Measurements from ENCODE around the gene SURF1. TPM values are rescaled to one million over a fixed set of nuclear protein-coding genes. Genes with fewer than 3 reads are reported as not detected.
"Not testable (repeated sequence)": the region's sequence is repeated elsewhere in the genome, so short reads cannot be mapped to it uniquely, and the experiment has no call there.

SURF1 gene
- total RNA-seq, 4 donors from 2014 or later: 35.0 to 59.4 (median 41.6) TPM

- Histone ChIP-seq H3K9me3 (no peaks in the 10 kb centered on the region), H3K4me1 (no peaks in the 10 kb centered on the region), H3K27ac (no peak overlapping the region), H3K4me3 (no peak overlapping the region), H3K36me3 (peaks cover 0 to 18% (median 0%) of the 10 kb centered on the region in 3 donors), H3K27me3 (peaks cover 0 to 21% of the 10 kb centered on the region in 2 donors)
- no peak for DNase-seq (ENCODE audit: low spot score in 2 of 2)
- no peak for TF ChIP-seq CTCF (IDR thresholded peaks at IDR 0.05)
- no peak for TF ChIP-seq EP300 (IDR thresholded peaks at IDR 0.05)
- no peak for TF ChIP-seq POLR2A (IDR thresholded peaks at IDR 0.05)
- 24 to 26% methylated on average over 13 to 14 of the region's 14 CpGs for WGBS, 2 donors
Observed at GRCh38 chr9:133396952-133397351, 40.7 kb upstream of the SURF1 start.

GRCh38 chr9:133394687-133395271 is 38.5 kb upstream of the SURF1 start:
- Histone ChIP-seq H3K27ac (no peak overlapping the region), H3K36me3 (no peaks in the 10 kb centered on the region), H3K4me3 (no peak overlapping the region), H3K4me1 (no peaks in the 10 kb centered on the region), H3K9me3 (no peaks in the 10 kb centered on the region), H3K27me3 (peaks cover 0 to 27% of the 10 kb centered on the region in 2 donors)
- TF ChIP-seq POLR2A (IDR thresholded peaks at IDR 0.05) (no peak), CTCF (IDR thresholded peaks at IDR 0.05) (no peak)
- 38 to 57% methylated on average over 5 to 8 of the region's 8 CpGs for WGBS, 2 donors
- no peak for DNase-seq (ENCODE audit: low spot score in 2 of 2)

- 89 to 92% methylated on average over 3 of the region's 3 CpGs for WGBS, 2 donors
- no peaks in the 10 kb centered on the region for H3K9me3 ChIP-seq
- no peaks in the 10 kb centered on the region for H3K36me3 ChIP-seq
- peaks cover 0 to 27% of the 10 kb centered on the region in 2 donors for H3K27me3 ChIP-seq
- H3K27ac ChIP-seq: no peak overlapping the region
- DNase-seq (ENCODE audit: low spot score in 2 of 2): no peak
- H3K4me1 ChIP-seq: no peaks in the 10 kb centered on the region
- no peak for TF ChIP-seq CTCF (IDR thresholded peaks at IDR 0.05)
- TF ChIP-seq POLR2A (IDR thresholded peaks at IDR 0.05): no peak
- no peak for TF ChIP-seq EP300 (IDR thresholded peaks at IDR 0.05)
- H3K4me3 ChIP-seq: no peak overlapping the region
Observed at GRCh38 chr9:133393399-133393798, 37.1 kb upstream of the SURF1 start.

- H3K9me3 ChIP-seq; H3K4me3 ChIP-seq; H3K36me3 ChIP-seq; H3K27ac ChIP-seq; H3K4me1 ChIP-seq; DNase-seq (ENCODE audit: low spot score in 2 of 2): not testable (repeated sequence)
- 94% methylated on average over 3 of the region's 3 CpGs for WGBS, 2 donors
- H3K27me3 ChIP-seq: peaks cover 0 to 27% of the 10 kb centered on the region in 2 donors
Observed at GRCh38 chr9:133392308-133392707, 36.0 kb upstream of the SURF1 start.

- peaks cover 0 to 27% of the 10 kb centered on the region in 2 donors for H3K27me3 ChIP-seq
- H3K27ac ChIP-seq; H3K9me3 ChIP-seq; H3K4me1 ChIP-seq; H3K4me3 ChIP-seq; DNase-seq (ENCODE audit: low spot score in 2 of 2); H3K36me3 ChIP-seq: not testable (repeated sequence)
- 47 to 67% methylated on average over 1 to 2 of the region's 4 CpGs for WGBS, 2 donors
Observed at GRCh38 chr9:133391449-133391848, 35.2 kb upstream of the SURF1 start.

GRCh38 chr9:133390713-133391112 is 34.4 kb upstream of the SURF1 start:
- Histone ChIP-seq H3K27me3 (peaks cover 0 to 27% of the 10 kb centered on the region in 2 donors), H3K27ac (no peak overlapping the region), H3K4me1 (no peaks in the 10 kb centered on the region), H3K4me3 (no peak overlapping the region), H3K9me3 (no peaks in the 10 kb centered on the region), H3K36me3 (no peaks in the 10 kb centered on the region)
- WGBS, 2 donors: 79% methylated on average over 7 of the region's 7 CpGs
- no peak for DNase-seq (ENCODE audit: low spot score in 2 of 2)
- TF ChIP-seq CTCF (IDR thresholded peaks at IDR 0.05) (no peak), POLR2A (IDR thresholded peaks at IDR 0.05) (no peak)

All from tibial nerve (tissue), 4 donors.